SJSA1 (cell line): ENCODE results near the gene TRUB1. TPM values are rescaled to one million over a fixed set of nuclear protein-coding genes. Genes with fewer than 3 reads are reported as not detected.

Source experiments
- DNase-seq, 2 experiments: peaks; one replicate each; pipeline ENCODE4 v3.0.0-alpha.2; 2015 to 2020; ENCODE audit warnings: low spot score in 2 of 2, low read depth in 1 of 2
- H3K27ac ChIP-seq: fragments of 250-450 bp; sonication (Bioruptor Pico); 2 replicates; pipeline ENCODE4 v1.5.1; 2020; ENCODE audit warnings: mild to moderate bottlenecking, moderate library complexity
- H3K27me3 ChIP-seq: fragments of 250-450 bp; sonication (Bioruptor Pico); replicated peaks from 2 replicates; pipeline ENCODE4 v1.5.1; 2020; ENCODE audit warnings: mild to moderate bottlenecking, moderate library complexity
- H3K36me3 ChIP-seq: fragments of 250-450 bp; sonication (Bioruptor Pico); 2 replicates; pipeline ENCODE4 v1.5.1; 2020; ENCODE audit warnings: mild to moderate bottlenecking
- H3K4me1 ChIP-seq: fragments of 250-450 bp; sonication (Bioruptor Pico); replicated peaks from 2 replicates; pipeline ENCODE4 v1.6.1; 2021; ENCODE audit warnings: mild to moderate bottlenecking
- H3K4me3 ChIP-seq: fragments of 250-450 bp; sonication (Bioruptor Pico); 2 replicates; pipeline ENCODE4 v1.5.1; 2020; ENCODE audit warnings: mild to moderate bottlenecking
- H3K9me3 ChIP-seq: fragments of 250-450 bp; sonication (Bioruptor Pico); replicated peaks from 2 replicates; pipeline ENCODE4 v1.5.1; 2020; ENCODE audit warnings: mild to moderate bottlenecking
- total RNA-seq: library from RNA; depleted of rRNA; stranded (reverse); fragments of >200 nt; shearing (Covaris generic); gene quantifications from 2 replicates; pipeline ENCODE4 v1.2.3, GENCODE V29; 2014

TRUB1 gene
- total RNA-seq, 1 experiment from 2014 or later: 55.9 TPM

GRCh38 chr10:114914560-114914959 lies 23.4 kb upstream of the TRUB1 start:
- H3K27ac ChIP-seq: no peak overlapping the region
- no peak for DNase-seq
- H3K36me3 ChIP-seq: no peaks in the 10 kb centered on the region
- no peak overlapping the region for H3K4me3 ChIP-seq
- no peaks in the 10 kb centered on the region for H3K27me3 ChIP-seq
- H3K9me3 ChIP-seq: no peaks in the 10 kb centered on the region
- H3K4me1 ChIP-seq: no peaks in the 10 kb centered on the region

GRCh38 chr10:114915294-114915693 lies 22.7 kb upstream of the TRUB1 start:
- Histone ChIP-seq H3K36me3 (no peaks in the 10 kb centered on the region), H3K4me1 (no peaks in the 10 kb centered on the region), H3K27ac (no peak overlapping the region), H3K27me3 (no peaks in the 10 kb centered on the region), H3K4me3 (no peak overlapping the region), H3K9me3 (no peaks in the 10 kb centered on the region)
- DNase-seq: no peak

GRCh38 chr10:114916653-114917052 lies 21.3 kb upstream of the TRUB1 start:
- Histone ChIP-seq H3K9me3 (no peaks in the 10 kb centered on the region), H3K36me3 (no peaks in the 10 kb centered on the region), H3K4me1 (no peaks in the 10 kb centered on the region), H3K4me3 (no peak overlapping the region), H3K27me3 (no peaks in the 10 kb centered on the region), H3K27ac (no peak overlapping the region)
- no peak for DNase-seq

- no peak overlapping the region for H3K27ac ChIP-seq
- no peaks in the 10 kb centered on the region for H3K36me3 ChIP-seq
- no peaks in the 10 kb centered on the region for H3K4me1 ChIP-seq
- H3K27me3 ChIP-seq: no peaks in the 10 kb centered on the region
- no peak overlapping the region for H3K4me3 ChIP-seq
- DNase-seq: no peak
- H3K9me3 ChIP-seq: no peaks in the 10 kb centered on the region
These were observed 20.5 kb upstream of the TRUB1 start for GRCh38 chr10:114917459-114917858.

- Histone ChIP-seq H3K4me1 (no peaks in the 10 kb centered on the region), H3K36me3 (no peaks in the 10 kb centered on the region), H3K27ac (no peak overlapping the region), H3K9me3 (no peaks in the 10 kb centered on the region), H3K4me3 (no peak overlapping the region), H3K27me3 (no peaks in the 10 kb centered on the region)
- DNase-seq: no peak
These were observed 19.9 kb upstream of the TRUB1 start for GRCh38 chr10:114917927-114918672.

GRCh38 chr10:114920459-114920858 lies 17.5 kb upstream of the TRUB1 start:
- H3K9me3 ChIP-seq: no peaks in the 10 kb centered on the region
- H3K4me1 ChIP-seq: peaks cover 4% of the 10 kb centered on the region
- H3K36me3 ChIP-seq: no peaks in the 10 kb centered on the region
- H3K27me3 ChIP-seq: no peaks in the 10 kb centered on the region
- DNase-seq: no peak
- H3K27ac ChIP-seq: no peak overlapping the region
- H3K4me3 ChIP-seq: no peak overlapping the region

- no peak overlapping the region for H3K4me3 ChIP-seq
- H3K36me3 ChIP-seq: no peaks in the 10 kb centered on the region
- peaks cover 16% of the 10 kb centered on the region for H3K4me1 ChIP-seq
- no peak for DNase-seq
- H3K27ac ChIP-seq: no peak overlapping the region
- H3K9me3 ChIP-seq: no peaks in the 10 kb centered on the region
- H3K27me3 ChIP-seq: no peaks in the 10 kb centered on the region
These were observed 16.0 kb upstream of the TRUB1 start for GRCh38 chr10:114922003-114922402.

- peaks cover 16% of the 10 kb centered on the region for H3K4me1 ChIP-seq
- no peak for DNase-seq
- no peaks in the 10 kb centered on the region for H3K27me3 ChIP-seq
- H3K4me3 ChIP-seq: no peak overlapping the region
- H3K36me3 ChIP-seq: no peaks in the 10 kb centered on the region
- H3K9me3 ChIP-seq: no peaks in the 10 kb centered on the region
- H3K27ac ChIP-seq: no peak overlapping the region
These were observed 14.4 kb upstream of the TRUB1 start for GRCh38 chr10:114923551-114923950.

- peak; percentile 70 to 74 for DNase-seq
- Histone ChIP-seq H3K4me3 (no peak overlapping the region), H3K4me1 (peaks cover 19% of the 10 kb centered on the region), H3K9me3 (no peaks in the 10 kb centered on the region; the same call in 1 of the 2 replicates), H3K36me3 (no peaks in the 10 kb centered on the region), H3K27ac (peak overlapping the region; percentile 26; the same call in 1 of the 2 replicates), H3K27me3 (no peaks in the 10 kb centered on the region)
These were observed 12.1 kb upstream of the TRUB1 start for GRCh38 chr10:114925587-114926586.

GRCh38 chr10:114928818-114929217 lies 9.2 kb upstream of the TRUB1 start:
- DNase-seq: no peak
- Histone ChIP-seq H3K27ac (no peak overlapping the region), H3K9me3 (no peaks in the 10 kb centered on the region; the same call in 1 of the 2 replicates), H3K27me3 (no peaks in the 10 kb centered on the region), H3K4me3 (no peak overlapping the region), H3K4me1 (peaks cover 34% of the 10 kb centered on the region), H3K36me3 (no peaks in the 10 kb centered on the region)

GRCh38 chr10:114930320-114930719 lies 7.7 kb upstream of the TRUB1 start:
- H3K9me3 ChIP-seq: no peaks in the 10 kb centered on the region; the same call in 1 of the 2 replicates
- peaks cover 31% of the 10 kb centered on the region for H3K4me1 ChIP-seq

GRCh38 chr10:114931072-114931679 lies 6.8 kb upstream of the TRUB1 start:
- Histone ChIP-seq H3K4me1 (peaks cover 23% of the 10 kb centered on the region), H3K27me3 (no peaks in the 10 kb centered on the region), H3K9me3 (no peaks in the 10 kb centered on the region; the same call in 1 of the 2 replicates), H3K27ac (no peak overlapping the region), H3K36me3 (no peaks in the 10 kb centered on the region), H3K4me3 (no peak overlapping the region)
- DNase-seq: peak in 1 of 2 experiments; percentile 21

More at GRCh38 chr10:114930320-114930719, 7.7 kb upstream of the TRUB1 start:
- Histone ChIP-seq H3K36me3 (no peaks in the 10 kb centered on the region), H3K27me3 (no peaks in the 10 kb centered on the region), H3K27ac (no peak overlapping the region), H3K4me3 (no peak overlapping the region)
- DNase-seq: no peak

GRCh38 chr10:114932225-114932624 lies 5.8 kb upstream of the TRUB1 start:
- no peaks in the 10 kb centered on the region; the same call in 1 of the 2 replicates for H3K9me3 ChIP-seq
- peaks cover 19% of the 10 kb centered on the region for H3K4me1 ChIP-seq
- no peak overlapping the region for H3K4me3 ChIP-seq
- DNase-seq: no peak
- H3K36me3 ChIP-seq: no peaks in the 10 kb centered on the region
- no peaks in the 10 kb centered on the region for H3K27me3 ChIP-seq
- H3K27ac ChIP-seq: no peak overlapping the region
